ENCODE results near the gene PTPRN2.
"Not testable (repeated sequence)": the region's sequence is repeated elsewhere in the genome, so short reads cannot be mapped to it uniquely, and the experiment has no call there.

The PTPRN2 gene

DNA sequence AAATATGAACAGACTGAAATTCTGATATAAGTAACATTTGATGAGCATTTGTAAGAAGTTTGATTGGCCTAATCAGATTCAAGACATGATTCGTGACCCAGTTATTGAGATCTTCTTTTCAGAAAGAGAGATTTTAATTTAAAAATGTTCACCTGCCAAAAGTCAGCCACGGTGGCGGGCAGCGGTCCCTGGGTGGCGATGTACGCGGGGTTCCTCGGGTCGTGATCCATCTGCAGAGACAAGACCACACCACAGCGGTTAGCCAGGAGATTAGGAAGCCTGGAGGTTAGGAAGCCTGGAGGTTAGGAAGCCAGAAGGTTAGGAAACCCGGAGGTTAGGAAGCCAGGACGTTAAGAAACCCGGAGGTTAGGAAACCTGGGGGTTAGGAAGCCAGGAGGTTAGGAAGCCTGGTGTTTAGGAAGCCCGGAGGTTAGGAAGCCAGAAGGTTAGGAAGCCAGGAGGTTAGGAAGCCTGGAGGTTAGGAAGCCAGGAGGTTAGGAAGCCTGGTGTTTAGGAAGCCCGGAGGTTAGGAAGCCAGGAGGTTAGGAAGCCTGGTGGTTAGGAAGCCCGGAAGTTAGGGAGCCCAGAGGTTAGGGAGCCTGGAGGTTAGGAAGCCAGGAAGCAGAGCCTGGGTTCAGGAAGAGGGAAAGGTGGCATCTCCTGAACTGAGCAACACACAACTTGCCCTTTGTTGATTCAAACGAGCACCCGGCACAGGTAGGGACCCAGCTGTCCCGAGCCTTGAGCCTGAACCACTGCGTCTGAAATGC is 992.4 kb downstream of the PTPRN2 start:
- no peak for DNase-seq

GRCh38 chr7:157594306-157594705 is 993.3 kb downstream of the PTPRN2 start:
- DNase-seq: no peak

DNA sequence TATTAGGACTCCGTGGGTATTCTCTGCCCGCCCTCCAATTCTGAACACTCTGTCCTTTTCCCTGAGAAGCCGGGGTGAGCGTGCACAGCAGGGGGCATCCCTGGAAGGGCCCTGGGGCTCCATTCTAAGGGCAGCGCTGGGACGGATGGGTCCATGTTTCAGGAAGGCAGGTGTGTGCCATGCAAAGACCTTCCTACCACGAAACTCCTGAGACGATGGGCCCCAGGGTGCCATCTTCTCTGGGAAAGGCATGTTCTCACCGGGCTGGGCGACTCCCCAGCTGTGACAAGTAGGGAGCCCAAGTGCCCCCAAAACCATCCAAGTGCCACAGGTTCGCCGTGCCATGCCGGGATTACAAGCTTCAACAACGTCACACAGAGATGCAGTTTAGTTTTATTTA is 994.1 kb downstream of the PTPRN2 start:
- no peak for DNase-seq

DNA sequence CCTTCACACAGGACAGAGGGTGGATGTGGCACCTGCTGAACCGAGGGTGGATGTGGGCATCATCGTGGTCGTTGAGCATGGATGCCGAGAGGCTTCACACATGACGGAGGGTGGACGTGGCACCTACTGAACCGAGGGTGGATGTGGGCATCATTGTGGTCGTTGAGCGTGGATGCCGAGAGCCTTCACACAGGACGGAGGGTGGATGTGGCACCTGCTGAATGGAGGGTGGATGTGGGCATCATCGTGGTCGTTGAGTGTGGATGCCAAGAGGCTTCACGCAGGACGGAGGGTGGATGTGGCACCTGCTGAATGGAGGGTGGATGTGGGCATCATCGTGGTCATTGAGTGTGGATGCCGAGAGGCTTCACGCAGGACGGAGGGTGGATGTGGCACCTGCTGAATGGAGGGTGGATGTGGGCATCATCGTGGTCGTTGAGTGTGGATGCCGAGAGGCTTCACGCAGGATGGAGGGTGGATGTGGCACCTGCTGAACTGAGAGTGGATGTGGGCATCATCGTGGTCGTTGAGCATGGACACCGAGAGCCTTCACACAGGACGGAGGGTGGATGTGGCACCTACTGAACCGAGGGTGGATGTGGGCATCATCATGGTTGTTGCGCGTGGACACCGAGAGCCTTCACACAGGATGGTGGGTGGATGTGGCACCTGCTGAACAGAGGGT is 994.8 kb downstream of the PTPRN2 start:
- not testable (repeated sequence) for DNase-seq

- no peak for DNase-seq
These were observed 997.1 kb downstream of the PTPRN2 start for GRCh38 chr7:157590526-157590925.

DNA sequence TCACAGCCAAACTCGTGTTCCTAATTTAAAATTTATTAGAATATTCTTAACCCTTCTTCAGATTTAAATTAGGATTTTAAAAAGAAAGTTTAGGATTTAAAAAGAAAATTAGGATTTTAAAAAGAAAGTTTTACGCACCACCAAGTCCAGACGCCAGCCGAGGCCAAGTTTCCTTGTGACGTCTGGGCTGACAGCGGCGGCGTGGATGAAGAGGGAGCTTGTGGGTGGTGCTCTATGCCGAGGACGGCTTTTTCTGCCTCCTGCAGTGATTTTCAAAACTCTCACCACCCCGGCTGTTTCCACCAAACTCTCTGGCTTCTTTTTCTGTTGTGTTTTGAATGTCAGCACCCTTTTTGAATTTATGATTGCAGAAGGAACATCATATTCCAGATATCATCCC is 997.9 kb downstream of the PTPRN2 start:
- DNase-seq: no peak

DNA sequence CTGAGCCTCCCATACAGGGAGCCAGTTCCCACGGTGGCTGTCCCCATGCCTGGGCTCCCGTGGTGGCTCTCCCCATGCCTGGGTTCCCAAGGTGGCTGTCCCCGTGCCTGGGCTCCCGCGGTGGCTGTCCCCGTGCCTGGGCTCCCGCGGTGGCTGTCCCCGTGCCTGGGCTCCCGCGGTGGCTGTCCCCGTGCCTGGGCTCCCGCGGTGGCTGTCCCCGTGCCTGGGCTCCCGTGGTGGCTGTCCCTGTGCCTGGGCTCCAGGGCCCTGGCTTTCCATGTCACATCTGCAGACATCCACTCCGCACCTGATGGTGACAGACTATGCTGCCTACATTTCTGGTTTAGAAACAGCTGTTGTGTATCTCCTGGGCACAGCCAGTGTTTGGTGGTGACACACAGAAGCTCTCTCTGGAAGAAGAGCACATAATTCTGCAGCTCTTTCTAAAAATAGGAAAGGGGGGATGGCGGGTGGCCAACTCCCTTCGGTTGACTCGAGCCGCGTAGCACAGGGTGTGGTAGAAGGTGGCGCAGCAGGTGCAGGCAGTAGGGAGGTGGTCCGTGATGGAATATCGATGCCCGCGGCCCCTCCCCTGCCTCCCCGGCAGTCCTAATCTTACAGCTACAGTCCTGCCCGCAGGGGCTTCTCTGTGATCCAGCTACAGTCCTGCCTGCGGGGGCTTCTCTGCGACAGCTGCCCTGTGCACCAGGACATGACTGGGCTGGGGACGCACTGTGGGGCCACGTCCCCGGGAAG is 999.6 kb downstream of the PTPRN2 start:
- no peak for DNase-seq

DNA sequence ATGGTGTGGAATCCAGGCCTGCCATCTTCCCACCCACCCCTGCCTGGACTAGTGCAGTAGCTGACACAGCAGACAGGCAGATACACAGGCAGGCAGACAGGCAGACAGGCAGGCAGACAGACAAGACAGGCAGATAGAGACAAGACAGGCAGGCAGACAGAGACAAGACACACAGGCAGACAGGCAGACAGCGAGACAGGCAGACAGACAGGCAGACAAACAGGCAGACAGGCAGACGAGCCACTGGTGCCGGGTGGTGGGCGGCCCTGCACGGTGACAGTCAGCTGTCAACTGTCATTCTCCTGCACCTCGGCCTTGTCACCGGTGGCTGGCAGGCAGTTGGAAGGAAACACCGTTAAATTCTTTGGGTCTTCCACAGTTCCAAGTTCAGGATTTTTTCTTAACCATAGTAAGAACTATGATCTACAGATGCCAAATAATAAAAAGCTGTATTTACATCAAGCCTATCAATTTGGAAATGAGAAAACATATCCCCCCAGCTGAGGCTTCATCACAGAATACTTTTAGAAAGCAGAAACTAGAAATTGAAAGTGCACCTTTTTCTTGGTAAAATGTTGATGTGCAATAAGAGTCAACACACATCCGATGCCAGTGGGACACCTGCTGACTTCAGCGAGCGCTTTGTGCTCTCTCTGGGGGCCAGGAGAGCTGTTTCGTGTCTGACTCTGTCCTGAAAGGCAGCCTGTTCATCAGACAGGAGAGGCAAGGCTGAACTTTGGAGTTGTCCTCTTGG is 1000.4 kb downstream of the PTPRN2 start:
- DNase-seq: no peak

- DNase-seq: no peak
These were observed 1001.1 kb downstream of the PTPRN2 start for GRCh38 chr7:157586426-157586955.

DNA sequence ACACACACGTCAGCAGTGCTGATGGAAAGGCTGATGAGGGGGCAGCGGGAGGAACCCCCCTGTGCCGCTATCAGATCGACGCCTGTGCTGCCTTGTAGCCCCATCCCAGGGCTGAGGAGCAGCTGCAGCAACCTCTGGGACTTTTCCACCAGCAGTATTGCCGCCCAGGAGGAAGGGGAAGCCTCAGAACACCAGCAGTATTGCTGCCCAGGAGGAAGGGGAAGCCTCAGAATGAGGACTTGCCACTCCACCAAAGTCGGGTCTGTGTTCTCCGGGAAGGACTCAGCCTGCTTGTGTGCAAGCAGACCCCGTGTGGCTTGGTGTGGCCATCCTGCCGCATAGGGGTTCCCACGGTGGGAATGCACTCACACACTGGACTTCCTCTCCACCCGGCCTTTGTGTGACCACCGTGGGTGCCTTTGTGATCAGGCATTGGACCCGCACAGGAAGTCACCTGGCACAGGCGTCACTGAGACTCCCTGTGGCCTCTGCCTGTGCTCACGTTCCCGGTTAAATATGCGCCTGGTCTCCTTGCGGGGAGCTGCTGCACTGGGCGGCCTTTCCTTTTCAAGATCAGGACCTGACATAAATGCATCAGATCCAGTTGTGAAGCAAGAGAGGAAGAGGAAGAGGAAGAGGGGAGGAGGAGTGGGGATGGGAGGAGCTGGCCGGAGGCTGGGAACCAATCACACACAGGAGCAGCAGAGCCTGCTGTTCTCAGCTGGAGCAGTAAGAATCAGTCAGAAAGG is 1002.3 kb downstream of the PTPRN2 start:
- DNase-seq: no peak

- DNase-seq: no peak
These were observed 1003.2 kb downstream of the PTPRN2 start for GRCh38 chr7:157584420-157584819.

- DNase-seq: no peak
These were observed 1005.9 kb downstream of the PTPRN2 start for GRCh38 chr7:157581740-157582139.

DNA sequence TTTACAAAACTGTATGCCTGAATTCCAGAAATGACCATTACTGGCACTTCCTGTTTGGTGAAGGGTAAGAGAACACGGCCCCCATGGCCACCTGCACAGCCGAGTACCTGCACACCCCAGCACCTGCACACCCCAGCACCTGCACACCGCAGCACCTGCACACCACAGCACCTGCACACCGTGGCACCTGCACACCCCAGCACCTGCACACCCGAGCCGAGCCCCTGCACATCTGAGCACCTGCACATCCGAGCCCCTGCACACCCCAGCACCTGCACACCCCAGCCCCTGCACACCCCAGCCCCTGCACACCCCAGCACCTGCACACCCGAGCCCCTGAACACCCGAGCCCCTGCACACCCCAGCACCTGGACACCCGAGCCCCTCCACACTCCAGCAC is 1007.3 kb downstream of the PTPRN2 start:
- no peak for DNase-seq

GRCh38 chr7:157579425-157579824 is 1008.2 kb downstream of the PTPRN2 start:
- no peak for DNase-seq

GRCh38 chr7:157577796-157578339 is 1009.8 kb downstream of the PTPRN2 start:
- DNase-seq: no peak

DNA sequence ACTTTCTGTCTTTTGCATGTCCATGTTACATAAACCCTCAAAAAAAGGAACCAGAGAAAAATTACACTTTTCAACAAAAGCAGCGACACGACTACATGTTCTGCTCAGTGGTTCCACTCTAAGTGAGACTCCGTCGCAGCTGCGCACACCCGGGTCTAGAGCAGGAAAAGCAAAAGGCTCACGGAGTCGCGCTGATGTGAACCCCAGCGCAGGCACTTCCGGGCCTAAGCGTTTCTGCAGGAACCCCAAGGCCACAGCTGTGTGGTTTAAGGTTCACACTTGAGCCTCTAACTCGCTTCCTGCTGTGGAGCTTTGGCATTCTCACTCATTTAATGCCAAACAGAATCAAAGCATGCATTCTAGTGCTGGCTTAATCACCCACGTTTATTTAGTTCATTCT is 1010.6 kb downstream of the PTPRN2 start:
- no peak for DNase-seq

- no peak for DNase-seq
These were observed 1011.2 kb downstream of the PTPRN2 start for GRCh38 chr7:157576415-157576814.

DNA sequence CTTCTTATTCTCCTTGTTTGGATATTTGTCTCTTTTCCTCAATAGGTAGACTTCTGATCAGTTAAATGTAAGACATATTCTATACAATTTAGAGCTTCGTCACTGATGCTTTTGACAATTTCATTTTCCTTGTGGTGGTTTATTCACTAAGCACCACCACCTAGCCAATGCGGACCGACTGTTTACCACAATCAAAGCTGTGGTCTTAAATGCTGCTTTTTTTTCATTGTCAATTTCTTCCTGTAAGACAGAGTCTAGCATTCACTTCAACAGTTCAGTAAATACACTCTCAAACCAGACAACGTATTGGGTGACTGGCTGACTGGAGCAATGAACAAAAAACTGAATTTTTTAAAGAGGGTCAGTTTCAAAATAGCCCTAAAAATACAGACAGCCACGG is 1011.8 kb downstream of the PTPRN2 start:
- no peak for DNase-seq

DNA sequence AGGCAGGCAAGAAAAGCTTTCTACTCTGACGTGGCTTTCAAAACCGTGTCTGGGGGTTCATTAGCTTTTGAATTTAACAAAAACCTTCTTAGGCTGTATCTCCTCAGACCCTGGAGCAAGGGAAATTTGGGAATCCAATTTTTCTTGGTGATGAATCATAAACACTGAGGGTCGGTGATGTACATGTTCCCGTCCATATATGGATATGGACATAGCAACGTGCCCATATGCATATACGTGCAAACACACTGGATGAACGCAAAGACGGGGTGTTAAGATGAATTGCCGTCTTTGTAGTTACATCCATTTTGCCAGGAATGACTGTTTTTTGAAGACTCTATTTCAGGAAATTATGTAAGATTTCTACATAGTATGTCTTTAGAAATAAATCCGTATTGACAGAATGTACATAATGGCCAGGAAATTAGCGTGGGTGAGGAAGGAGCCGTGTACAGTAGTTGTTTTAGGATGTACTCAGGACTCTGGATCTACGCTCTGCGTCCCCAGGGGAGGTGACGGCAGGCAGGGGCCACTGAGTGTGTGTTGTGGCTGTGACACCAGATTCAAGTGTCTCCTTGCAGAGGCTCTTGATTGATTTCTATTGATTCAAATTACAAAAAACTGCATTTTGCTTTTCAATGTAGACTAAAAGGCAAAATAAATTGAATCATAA is 1012.6 kb downstream of the PTPRN2 start:
- DNase-seq: no peak

- no peak for DNase-seq
These were observed 1013.4 kb downstream of the PTPRN2 start for GRCh38 chr7:157574120-157574825.

DNA sequence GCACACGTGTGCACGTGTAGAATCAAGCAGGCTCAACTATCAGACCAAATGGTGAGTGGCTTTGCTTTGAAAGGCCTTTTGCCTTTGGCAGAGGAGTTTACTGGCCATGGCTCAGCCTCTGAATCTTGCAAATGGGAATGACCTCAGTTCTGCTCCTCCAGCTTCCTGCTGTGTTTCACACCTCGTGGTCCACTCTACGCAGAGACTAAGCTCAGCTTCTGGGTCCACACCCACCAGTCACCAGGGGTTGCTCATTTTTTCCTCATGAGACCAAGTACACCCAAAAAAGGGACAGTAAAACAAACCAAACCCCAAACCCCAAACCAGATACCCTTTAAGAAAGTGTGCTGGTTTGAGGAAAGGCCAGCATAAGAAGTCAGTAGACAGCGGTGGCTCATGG is 1014.4 kb downstream of the PTPRN2 start:
- DNase-seq: no peak
